SK-N-SH treated with all-trans-retinoic acid at 6 μM for 48 hours (cell line): ENCODE measurements around the gene HSPA4.

ENCODE experiments used
- ARNTL ChIP-seq: fragments of 450-650 bp; formaldehyde crosslinking; IDR thresholded peaks from 2 replicates; pipeline ENCODE4 v1.5.0; 2020; ENCODE audit warnings: low read depth, mild to moderate bottlenecking, moderate library complexity, borderline replicate concordance
- POU6F1 ChIP-seq: fragments of 250-450 bp; sonication (Bioruptor Pico); IDR thresholded peaks from 2 replicates; pipeline ENCODE4 v1.8.0; 2021; ENCODE audit warnings: low read depth, mild to moderate bottlenecking, moderate library complexity, borderline replicate concordance

The HSPA4 gene

GRCh38 chr5:133155326-133155969 lies 103.6 kb downstream of the HSPA4 start (continued):
- TF ChIP-seq POU6F1 (no peak), ARNTL (no peak)
